Hypothalamus (tissue), 51 donors: ENCODE measurements around the gene MRPL55.

Source experiments
- DNase-seq, 51 donors: peaks; one replicate each; lab custom pipeline; 2025; lab: John Stamatoyannopoulos, UW

MRPL55 gene

GRCh38 chr1:228102791-228103620 is 6.1 kb downstream of the MRPL55 start, which contains the start of gene C1orf35:
TSS of gene C1orf35 (minus strand) at chr1:228103325. CDS start at chr1:228103227, 98 bp downstream.
- peak; percentile 44 to 95 (median 83) for DNase-seq

GRCh38 chr1:228101994-228102790 is 6.9 kb downstream of the MRPL55 start:
- DNase-seq: no peak

- no peak for DNase-seq
These were observed 7.5 kb downstream of the MRPL55 start for GRCh38 chr1:228101614-228101993.

GRCh38 chr1:228100822-228101613 is 8.1 kb downstream of the MRPL55 start:
- no peak for DNase-seq

GRCh38 chr1:228099331-228099732 is 9.8 kb downstream of the MRPL55 start:
- no peak for DNase-seq

- DNase-seq: no peak
These were observed 10.7 kb downstream of the MRPL55 start for GRCh38 chr1:228098323-228098931.

- no peak for DNase-seq
These were observed 11.6 kb downstream of the MRPL55 start for GRCh38 chr1:228097333-228098081.

- DNase-seq: no peak
These were observed 12.4 kb downstream of the MRPL55 start for GRCh38 chr1:228096416-228097332.

GRCh38 chr1:228095938-228096337 is 13.2 kb downstream of the MRPL55 start:
- DNase-seq: peak in 1 of 51 donors; percentile 57

- DNase-seq: no peak
These were observed 13.9 kb downstream of the MRPL55 start for GRCh38 chr1:228095161-228095560.

GRCh38 chr1:228094432-228095016 is 14.6 kb downstream of the MRPL55 start:
- DNase-seq: no peak

- DNase-seq: no peak
These were observed 15.8 kb downstream of the MRPL55 start for GRCh38 chr1:228093050-228093906.

- DNase-seq: no peak
These were observed 16.6 kb downstream of the MRPL55 start for GRCh38 chr1:228092342-228093049.

GRCh38 chr1:228091084-228091483 is 18.0 kb downstream of the MRPL55 start:
- no peak for DNase-seq

- peak in 3 of 51 donors; percentile 26 to 49 (median 41) for DNase-seq
These were observed 18.5 kb downstream of the MRPL55 start for GRCh38 chr1:228090613-228091081.
